Sigmoid colon (tissue), 7 donors: ENCODE measurements around the gene RNF223. TPM values are rescaled to one million over a fixed set of nuclear protein-coding genes. Genes with fewer than 3 reads are reported as not detected.

ENCODE experiments used
- DNase-seq: peaks from one replicate; pipeline ENCODE4 v3.0.0-alpha.2; 2019
- H3K27ac ChIP-seq, 4 donors: fragments of 200-600 bp; sonication (generic); one replicate each; pipeline ENCODE4 v1.5.1; 2016 to 2019; ENCODE audit warnings: mild to moderate bottlenecking in 1 of 4
- H3K27me3 ChIP-seq, 3 donors: fragments of 200-600 bp; sonication (generic); one replicate each; pipeline ENCODE4 v1.5.1; 2019; ENCODE audit warnings: mild to moderate bottlenecking in 1 of 3
- H3K36me3 ChIP-seq, 4 donors: fragments of 200-600 bp; sonication (generic); one replicate each; pipeline ENCODE4 v1.5.1; 2016 to 2019
- H3K4me1 ChIP-seq, 4 donors: fragments of 200-600 bp; sonication (generic); one replicate each; pipeline ENCODE4 v1.5.1; 2017 to 2019
- H3K4me3 ChIP-seq, 4 donors: fragments of 200-600 bp; sonication (generic); one replicate each; pipeline ENCODE4 v1.5.1; 2017 to 2019; ENCODE audit warnings: mild to moderate bottlenecking in 2 of 4, moderate library complexity in 1 of 4
- H3K9me3 ChIP-seq, 4 donors: fragments of 200-600 bp in 3 of 4; sonication (generic) in 3 of 4; one replicate each; pipeline versions ENCODE4 v1.5.1 to v1.6.1; 2013 to 2019
- EP300 ChIP-seq, 4 donors: sonication (generic); formaldehyde crosslinking; IDR thresholded peaks; one replicate each; pipeline ENCODE4 v1.6.1; 2017; ENCODE audit warnings: antibody characterized with exemption in 4 of 4
- POLR2A ChIP-seq, 2 donors: fragments of 450-650 bp; IDR thresholded peaks; one replicate each; pipeline ENCODE4 v1.6.1; 2016; ENCODE audit warnings: antibody characterized with exemption in 2 of 2, mild to moderate bottlenecking in 2 of 2, moderate library complexity in 2 of 2
- POLR2AphosphoS5 ChIP-seq, 4 donors: sonication (generic); formaldehyde crosslinking; IDR thresholded peaks; one replicate each; pipeline ENCODE4 v1.6.1; 2017; ENCODE audit warnings: antibody characterized with exemption in 4 of 4
- WGBS, 2 donors: extraction: QIAGEN DNeasy Blood & Tissue Kit; methylation state at CpG; one replicate each; pipeline ENCODE4 v1.1.7; 2013; 5-methylcytosine and 5-hydroxymethylcytosine counted together
- intact Hi-C: fragments of 100-400 bp; cut with DNase I; formaldehyde crosslinking; loops from one replicate; pipeline ENCODE4 v1.15.1; 2023
- polyA plus RNA-seq, 3 donors: library from polyadenylated mRNA; stranded (reverse); fragments of 200-250 nt; gene quantifications; one replicate each; pipeline ENCODE4 v1.2.3, GENCODE V29; 2013
- total RNA-seq, 4 donors: library from RNA; depleted of rRNA; stranded (reverse); fragments of >200 nt; gene quantifications; one replicate each; pipeline ENCODE4 v1.1.0, GENCODE V29; 2016
- TF ChIP-seq, protein P1 (sequence below), 4 experiments: fragments of 450-650 bp in 3 of 4; fragments of 200-600 bp in 1 of 4; IDR thresholded peaks; one replicate each; pipeline ENCODE4 v1.5.1; 2016 to 2019; ENCODE audit warnings: antibody characterized with exemption in 4 of 4, mild to moderate bottlenecking in 3 of 4, moderate library complexity in 2 of 4
- donor health status: healthy with polysubstance abuse.
- donor health status: Bipolar disorder and iron deficiency.
- donor health status: healthy.

The RNF223 gene
- total and polyA plus RNA-seq, 7 donors = 0.60 to 3.7 (median 1.9) TPM; not detected in 4

DNA sequence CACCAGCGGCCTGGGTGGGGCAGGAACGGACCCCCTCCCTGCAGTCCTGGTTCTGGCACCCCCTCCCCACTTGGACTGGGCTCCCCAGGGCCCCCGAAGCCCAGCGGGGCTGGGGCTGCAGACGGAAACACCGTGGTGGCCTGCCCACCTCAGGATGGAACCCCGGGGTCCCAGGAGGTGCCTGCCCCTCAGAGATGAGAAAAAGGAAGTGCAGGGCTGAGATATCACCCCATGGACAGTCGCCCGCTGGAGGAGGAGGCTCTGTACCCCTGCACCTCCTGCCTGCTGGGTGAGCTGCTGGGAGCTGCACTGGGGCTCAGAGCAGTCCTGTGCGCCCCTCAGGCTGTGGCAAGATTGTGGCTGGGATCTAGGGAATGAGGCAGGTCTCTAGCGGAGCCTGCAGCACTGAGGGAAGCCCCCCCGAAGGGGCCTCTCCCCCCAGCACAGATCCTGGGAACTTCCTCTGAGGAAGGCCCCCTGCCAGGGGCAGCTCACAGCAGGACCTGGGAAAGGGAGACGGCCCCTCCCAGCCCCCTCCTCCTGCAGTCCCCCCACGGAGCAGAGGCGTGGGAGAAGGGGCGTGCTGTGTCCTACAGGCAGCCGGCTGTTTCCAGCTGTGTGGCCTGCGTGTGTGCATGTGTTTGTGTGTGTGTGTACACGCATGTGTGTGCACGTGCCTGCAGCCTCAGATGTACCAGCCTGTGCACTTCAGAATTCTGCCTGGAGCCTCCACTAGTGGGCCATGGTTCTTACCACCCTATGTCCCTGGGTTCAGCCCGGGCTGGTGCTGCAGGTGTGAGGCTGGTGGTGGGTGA lies 47.3 kb downstream of the RNF223 start:
- TF ChIP-seq POLR2A (IDR thresholded peaks at IDR 0.05) = no peak
- TF ChIP-seq, protein P1, sequence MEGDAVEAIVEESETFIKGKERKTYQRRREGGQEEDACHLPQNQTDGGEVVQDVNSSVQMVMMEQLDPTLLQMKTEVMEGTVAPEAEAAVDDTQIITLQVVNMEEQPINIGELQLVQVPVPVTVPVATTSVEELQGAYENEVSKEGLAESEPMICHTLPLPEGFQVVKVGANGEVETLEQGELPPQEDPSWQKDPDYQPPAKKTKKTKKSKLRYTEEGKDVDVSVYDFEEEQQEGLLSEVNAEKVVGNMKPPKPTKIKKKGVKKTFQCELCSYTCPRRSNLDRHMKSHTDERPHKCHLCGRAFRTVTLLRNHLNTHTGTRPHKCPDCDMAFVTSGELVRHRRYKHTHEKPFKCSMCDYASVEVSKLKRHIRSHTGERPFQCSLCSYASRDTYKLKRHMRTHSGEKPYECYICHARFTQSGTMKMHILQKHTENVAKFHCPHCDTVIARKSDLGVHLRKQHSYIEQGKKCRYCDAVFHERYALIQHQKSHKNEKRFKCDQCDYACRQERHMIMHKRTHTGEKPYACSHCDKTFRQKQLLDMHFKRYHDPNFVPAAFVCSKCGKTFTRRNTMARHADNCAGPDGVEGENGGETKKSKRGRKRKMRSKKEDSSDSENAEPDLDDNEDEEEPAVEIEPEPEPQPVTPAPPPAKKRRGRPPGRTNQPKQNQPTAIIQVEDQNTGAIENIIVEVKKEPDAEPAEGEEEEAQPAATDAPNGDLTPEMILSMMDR (IDR thresholded peaks at IDR 0.05) = no peak
- no peak for TF ChIP-seq POLR2AphosphoS5 (IDR thresholded peaks at IDR 0.05)
- TF ChIP-seq EP300 (IDR thresholded peaks at IDR 0.05) = no peak
- intact Hi-C loops = no loop called here
- H3K4me1 ChIP-seq = peaks cover 0 to 6% (median under 1%) of the 10 kb centered on the region in 4 donors
- H3K27me3 ChIP-seq = peaks cover 0 to 7% (median 0%) of the 10 kb centered on the region in 3 donors
- no peaks in the 10 kb centered on the region for H3K9me3 ChIP-seq
- H3K4me3 ChIP-seq = no peak overlapping the region
- DNase-seq = no peak
- no peaks in the 10 kb centered on the region for H3K36me3 ChIP-seq
- 62 to 76% methylated on average over 21 of the region's 21 CpGs for WGBS, 2 donors
- H3K27ac ChIP-seq = no peak overlapping the region

DNA sequence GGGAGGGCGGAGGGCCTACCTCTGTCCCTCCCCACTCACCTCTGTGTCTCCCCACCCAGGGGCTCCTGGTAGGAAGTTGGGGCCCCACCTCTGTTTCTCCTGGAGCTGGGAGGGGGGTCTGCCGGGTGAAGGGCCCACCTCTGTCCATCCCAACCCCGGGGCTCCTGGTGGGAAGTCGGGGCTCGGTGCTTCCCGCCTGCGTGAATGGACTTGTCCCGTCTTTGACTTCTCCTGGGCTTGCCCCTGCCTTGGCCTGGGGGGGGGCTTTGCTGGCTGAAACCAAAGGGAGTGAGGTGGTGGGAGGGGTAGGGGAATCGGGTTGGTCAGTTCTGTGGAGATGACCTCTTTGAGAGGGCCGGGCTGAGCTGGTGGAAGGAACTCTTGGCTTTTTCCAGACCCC lies 48.4 kb downstream of the RNF223 start:
- Histone ChIP-seq H3K36me3 (no peaks in the 10 kb centered on the region), H3K9me3 (no peaks in the 10 kb centered on the region), H3K4me3 (no peak overlapping the region), H3K27ac (no peak overlapping the region), H3K27me3 (peaks cover 0 to 2% (median 0%) of the 10 kb centered on the region in 3 donors), H3K4me1 (peaks cover 0 to 14% (median 11%) of the 10 kb centered on the region in 4 donors)
- TF ChIP-seq POLR2AphosphoS5 (IDR thresholded peaks at IDR 0.05) = no peak
- TF ChIP-seq EP300 (IDR thresholded peaks at IDR 0.05) = no peak
- TF ChIP-seq, protein P1 (IDR thresholded peaks at IDR 0.05) = no peak
- no peak for TF ChIP-seq POLR2A (IDR thresholded peaks at IDR 0.05)
- intact Hi-C loops = no loop called here
- no peak for DNase-seq
- WGBS, 2 donors = 90 to 91% methylated on average over 10 of the region's 10 CpGs

- H3K9me3 ChIP-seq = no peaks in the 10 kb centered on the region
- peaks cover 0 to 4% (median 0%) of the 10 kb centered on the region in 3 donors for H3K27me3 ChIP-seq
- no peak overlapping the region for H3K4me3 ChIP-seq
- TF ChIP-seq EP300 (IDR thresholded peaks at IDR 0.05) (no peak), POLR2A (IDR thresholded peaks at IDR 0.05) (no peak), POLR2AphosphoS5 (IDR thresholded peaks at IDR 0.05) (no peak)
- TF ChIP-seq, protein P1 (IDR thresholded peaks at IDR 0.05) = no peak
- no peak overlapping the region for H3K27ac ChIP-seq
- 70 to 75% methylated on average over 31 of the region's 31 CpGs for WGBS, 2 donors
- DNase-seq = no peak
- peaks cover 0 to 20% (median 18%) of the 10 kb centered on the region in 4 donors for H3K4me1 ChIP-seq
- no peaks in the 10 kb centered on the region for H3K36me3 ChIP-seq
- intact Hi-C loops = loop anchor here (5.0 kb wide), 2 partner anchors 37 to 92 kb away; partner anchors contain the start of gene C1orf159
Measured at GRCh38 chr1:1024771-1025699, 49.1 kb downstream of the RNF223 start.

- TF ChIP-seq POLR2A (IDR thresholded peaks at IDR 0.05) (no peak), EP300 (IDR thresholded peaks at IDR 0.05) (no peak), POLR2AphosphoS5 (IDR thresholded peaks at IDR 0.05) (no peak)
- TF ChIP-seq, protein P1 (IDR thresholded peaks at IDR 0.05) = no peak
- H3K27me3 ChIP-seq = peaks cover 0 to 4% (median 0%) of the 10 kb centered on the region in 3 donors
- 72 to 85% methylated on average over 9 of the region's 9 CpGs for WGBS, 2 donors
- H3K27ac ChIP-seq = no peak overlapping the region
- H3K36me3 ChIP-seq = no peaks in the 10 kb centered on the region
- intact Hi-C loops = loop anchor here (5.0 kb wide), 2 partner anchors 38 to 93 kb away; partner anchors contain the start of gene C1orf159
- H3K4me1 ChIP-seq = peaks cover 0 to 20% (median 18%) of the 10 kb centered on the region in 4 donors
- H3K9me3 ChIP-seq = no peaks in the 10 kb centered on the region
- H3K4me3 ChIP-seq = no peak overlapping the region
- DNase-seq = no peak
Measured at GRCh38 chr1:1024149-1024770, 49.8 kb downstream of the RNF223 start.
